GM19438 (cell line): Measurements from ENCODE around the gene PPAT.
"Not testable (repeated sequence)": the region's sequence is repeated elsewhere in the genome, so short reads cannot be mapped to it uniquely, and the experiment has no call there.

Experiments used
- ATAC-seq: cut with Tn5 transposase; IDR thresholded peaks from one replicate; pipeline ENCODE4 v1.9.1; 2021; ENCODE audit warnings: low read depth; ENCODE audit not compliant: unreplicated experiment

The PPAT gene

GRCh38 chr4:56435140-56435926, at the start of gene PPAT:
PPAT (minus strand) TSS chr4:56435615; CDS start chr4:56435477, 138 bp downstream.
- peak; percentile 62 for ATAC-seq

DNA sequence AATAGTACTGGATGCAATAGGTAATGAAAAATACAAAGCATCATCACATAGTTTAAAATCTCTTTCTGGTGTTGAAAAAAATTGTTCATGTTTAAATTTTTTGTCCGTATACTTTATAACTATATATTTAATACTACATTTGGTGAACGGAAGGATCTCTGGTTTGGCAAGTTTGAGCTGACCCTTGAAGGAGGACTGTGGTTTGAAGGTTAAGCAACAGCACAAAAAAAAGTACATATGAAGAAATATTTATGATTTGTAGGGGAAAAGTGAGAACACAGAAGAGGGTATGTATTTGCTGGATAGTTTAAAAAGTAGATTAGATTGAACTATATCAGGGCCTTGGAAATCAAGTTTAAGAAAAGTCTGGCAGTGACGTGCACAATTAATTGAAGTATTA, 45.3 kb upstream of the PPAT start:
- ATAC-seq: no peak

GRCh38 chr4:56477192-56477702, 41.8 kb upstream of the PPAT start:
- ATAC-seq: no peak

DNA sequence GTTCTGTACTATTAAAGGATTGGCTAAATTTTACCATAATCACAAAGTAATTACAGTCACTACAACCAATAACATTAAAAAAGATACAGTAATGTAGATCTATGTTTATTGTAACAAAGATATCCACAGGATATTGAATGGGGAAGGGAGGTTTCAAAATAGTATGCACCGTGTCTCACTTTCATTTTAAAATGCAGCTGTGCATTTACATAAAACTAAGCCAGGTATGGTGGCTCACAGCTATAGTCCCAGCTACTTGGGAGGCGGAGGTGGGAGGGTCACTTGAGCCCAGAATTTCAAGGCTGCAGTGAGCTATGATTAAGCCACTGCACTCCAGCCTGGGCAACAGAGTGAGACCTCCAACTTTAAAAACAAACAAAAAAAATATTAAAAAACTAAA, 40.5 kb upstream of the PPAT start:
- peak; percentile 87 for ATAC-seq

DNA sequence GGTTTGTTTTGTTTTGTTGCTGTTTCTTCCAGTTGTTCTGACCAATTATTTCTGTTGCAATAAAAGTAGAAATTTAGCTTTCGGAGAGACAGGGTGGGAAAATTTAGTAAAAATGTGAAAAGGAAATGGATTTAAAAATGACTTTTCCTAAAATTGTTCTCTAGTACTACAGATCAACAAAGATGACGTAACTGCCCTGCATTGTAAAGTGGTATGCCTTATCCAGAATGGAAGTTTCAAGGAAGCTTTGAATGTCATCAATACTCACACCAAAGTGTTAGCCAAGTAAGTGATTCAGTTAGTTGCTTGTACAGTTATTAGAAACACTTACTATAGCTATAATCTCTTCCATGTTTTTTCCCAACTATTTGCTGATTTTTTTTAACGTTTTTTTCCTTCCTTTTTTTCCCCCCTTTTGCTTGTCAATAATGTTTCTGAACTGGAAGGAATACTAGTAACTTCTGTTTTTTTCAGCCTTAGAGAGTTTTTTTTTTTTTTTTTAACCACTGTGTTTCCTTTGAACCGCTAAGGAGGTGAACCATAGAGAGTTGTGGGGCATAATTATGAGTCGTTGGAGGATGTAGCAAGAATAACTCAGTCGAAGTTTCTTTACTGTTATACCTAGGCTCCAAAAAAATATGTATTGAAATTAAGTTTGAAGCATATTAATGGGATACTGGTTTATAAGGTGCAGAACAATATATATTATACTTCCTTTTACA, 34.2 kb upstream of the PPAT start:
- no peak for ATAC-seq

DNA sequence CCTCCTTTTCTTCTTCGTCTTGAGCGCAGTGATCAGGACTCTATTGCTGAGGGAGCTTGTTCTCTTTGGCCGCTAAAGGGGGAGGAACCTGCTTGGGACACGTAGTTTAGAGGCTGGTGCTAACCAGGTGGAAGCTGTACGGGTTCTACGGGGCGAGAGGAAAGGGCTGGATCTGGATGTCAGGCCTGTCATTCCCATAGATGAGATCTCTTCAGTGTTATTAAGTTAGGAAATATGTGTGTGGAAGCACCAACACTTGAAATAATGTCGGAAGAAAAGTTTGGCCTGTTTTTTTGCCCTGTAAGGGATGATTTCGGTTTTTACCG, 32.6 kb upstream of the PPAT start:
- peak; percentile 53 for ATAC-seq

DNA sequence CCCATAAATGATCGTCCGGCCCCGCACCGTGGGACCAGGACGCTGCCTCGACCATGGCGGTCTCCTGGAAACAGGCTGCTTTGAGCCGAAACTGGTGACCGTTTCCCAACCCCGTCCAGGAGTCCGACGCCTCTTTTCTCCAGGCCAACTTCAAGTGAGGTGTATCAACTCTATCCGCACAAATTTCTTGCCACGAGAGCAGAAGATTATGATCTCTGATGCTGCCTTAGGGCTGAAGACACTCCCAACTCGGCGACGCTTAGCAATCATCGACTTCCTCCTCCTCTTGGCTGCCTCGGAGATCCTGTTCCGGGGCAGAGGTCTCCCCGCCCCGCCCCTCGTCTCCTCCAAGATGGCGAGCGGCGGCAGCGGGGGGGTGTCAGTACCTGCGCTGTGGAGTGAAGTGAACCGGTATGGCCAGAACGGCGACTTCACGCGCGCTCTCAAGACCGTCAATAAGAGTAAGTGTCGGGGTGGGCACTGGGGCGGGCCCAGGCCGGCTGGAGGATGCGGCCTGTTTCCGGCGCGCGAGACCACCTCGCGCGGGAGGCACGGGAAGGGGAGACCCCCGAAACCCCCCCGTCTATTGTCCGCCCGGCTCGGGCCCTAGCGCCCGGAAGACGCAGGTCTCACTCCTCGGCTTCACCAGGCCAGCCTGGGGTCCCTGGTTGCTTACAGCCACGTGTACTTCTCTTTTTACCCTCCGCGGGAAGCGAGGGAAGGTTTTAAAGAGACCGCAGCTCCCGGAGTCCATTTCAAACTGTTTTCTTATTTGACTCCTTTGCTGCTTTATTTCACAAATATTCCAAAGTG, 32.1 kb upstream of the PPAT start, which contains the start of gene SRP72:
Gene SRP72 (plus strand): TSS at position 334 of the 813 bp plus-strand sequence. CDS start 19 bp downstream, at position 353.
- ATAC-seq: peak; percentile 87

- no peak for ATAC-seq
These were observed 31.5 kb upstream of the PPAT start for GRCh38 chr4:56466910-56467283.

GRCh38 chr4:56466296-56466761, 30.9 kb upstream of the PPAT start:
- not testable (repeated sequence) for ATAC-seq

DNA sequence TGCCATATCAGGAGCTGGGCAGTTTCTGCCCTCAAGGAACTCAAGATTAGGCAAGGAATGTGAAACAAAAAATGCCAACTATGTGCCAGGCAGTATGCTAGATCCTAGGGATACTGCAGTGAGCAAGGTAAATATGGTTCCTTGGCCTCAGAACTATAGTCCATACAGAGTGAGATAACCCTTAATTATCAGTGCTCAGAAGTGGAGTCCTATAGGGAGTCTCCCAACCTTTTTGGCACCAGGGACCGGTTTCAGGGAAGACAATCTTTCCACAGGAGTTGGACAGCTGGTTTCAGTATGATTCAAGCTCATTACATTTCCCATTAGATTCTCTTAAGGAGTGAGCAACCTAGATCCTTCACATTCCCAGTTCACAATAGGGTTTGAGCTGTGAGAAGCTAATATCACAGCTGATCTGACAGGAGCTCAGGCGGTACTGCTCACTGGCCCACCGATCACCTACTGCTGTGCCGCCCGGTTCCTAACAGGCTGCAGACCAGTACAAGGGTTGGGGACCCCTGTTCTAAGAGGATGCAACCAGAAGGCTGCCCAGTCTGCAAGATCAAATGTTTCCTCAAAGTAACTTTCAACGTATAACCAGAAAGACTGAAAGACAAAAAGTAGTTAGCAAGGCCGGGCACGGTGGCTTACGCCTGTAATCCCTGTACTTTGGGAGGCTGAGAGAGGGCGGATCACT, 30.3 kb upstream of the PPAT start:
- ATAC-seq: no peak

DNA sequence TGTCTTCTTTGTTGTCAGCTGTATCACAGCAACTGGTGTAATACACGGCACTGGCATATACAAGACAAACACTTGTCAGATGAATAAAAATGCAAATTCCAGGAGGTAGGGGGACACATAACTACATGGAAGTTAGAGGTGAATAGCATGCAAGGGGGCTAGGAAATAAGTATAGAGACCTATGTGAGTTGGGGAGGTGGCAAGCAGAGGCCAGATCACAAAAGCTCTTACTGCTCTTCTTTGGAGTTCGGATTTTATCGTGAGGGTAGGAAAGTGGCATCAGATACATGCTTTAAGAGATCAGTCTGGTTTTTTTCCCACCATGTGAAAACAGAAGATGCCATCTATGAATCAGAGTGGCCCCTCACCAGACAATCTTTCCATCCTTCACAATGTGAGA, 29.2 kb upstream of the PPAT start:
- no peak for ATAC-seq

GRCh38 chr4:56463711-56464110, 28.3 kb upstream of the PPAT start:
- ATAC-seq: no peak

DNA sequence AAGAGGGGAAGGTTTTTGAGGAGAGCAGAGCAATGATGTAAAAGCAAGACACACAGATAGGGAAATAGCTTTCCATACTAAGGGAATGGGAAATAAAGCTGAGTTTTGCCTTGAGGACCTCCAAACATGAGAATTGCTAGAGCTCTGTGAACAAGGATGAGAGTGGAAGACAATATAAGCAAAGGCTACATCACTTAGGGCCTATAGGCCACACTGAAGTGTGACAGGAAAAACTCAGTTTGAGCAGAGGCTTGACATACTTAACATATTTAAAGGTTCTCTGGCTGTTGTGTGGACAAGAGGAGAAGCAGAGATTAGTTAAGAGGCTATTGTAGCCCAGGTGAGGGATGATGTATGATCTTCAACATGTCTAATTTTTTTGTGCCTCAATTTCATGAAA, 26.7 kb upstream of the PPAT start:
- ATAC-seq: no peak

- no peak for ATAC-seq
These were observed 24.7 kb upstream of the PPAT start for GRCh38 chr4:56460085-56460484.

- ATAC-seq: no peak
These were observed 14.9 kb upstream of the PPAT start for GRCh38 chr4:56450342-56450741.

DNA sequence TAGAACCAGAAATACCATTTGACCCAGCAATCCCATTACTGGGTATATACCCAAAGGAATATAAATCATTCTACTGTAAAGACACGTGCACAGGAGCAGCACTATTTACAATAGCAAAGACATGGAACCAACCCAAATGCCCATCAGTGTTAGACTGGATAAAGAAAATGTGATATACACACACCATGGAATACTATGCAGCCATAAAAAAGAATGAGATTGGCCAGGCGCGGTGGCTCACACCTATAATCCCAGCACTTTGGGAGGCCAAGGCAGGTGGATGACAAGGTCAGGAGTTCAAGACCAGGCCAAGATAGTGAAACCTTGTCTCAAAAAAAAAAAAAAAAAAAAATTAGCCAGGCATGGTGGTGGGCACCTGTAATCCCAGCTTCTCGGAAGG, 14.1 kb upstream of the PPAT start:
- ATAC-seq: not testable (repeated sequence)

- no peak for ATAC-seq
These were observed 12.9 kb upstream of the PPAT start for GRCh38 chr4:56448301-56448700.

GRCh38 chr4:56445699-56446098, 10.3 kb upstream of the PPAT start:
- no peak for ATAC-seq

DNA sequence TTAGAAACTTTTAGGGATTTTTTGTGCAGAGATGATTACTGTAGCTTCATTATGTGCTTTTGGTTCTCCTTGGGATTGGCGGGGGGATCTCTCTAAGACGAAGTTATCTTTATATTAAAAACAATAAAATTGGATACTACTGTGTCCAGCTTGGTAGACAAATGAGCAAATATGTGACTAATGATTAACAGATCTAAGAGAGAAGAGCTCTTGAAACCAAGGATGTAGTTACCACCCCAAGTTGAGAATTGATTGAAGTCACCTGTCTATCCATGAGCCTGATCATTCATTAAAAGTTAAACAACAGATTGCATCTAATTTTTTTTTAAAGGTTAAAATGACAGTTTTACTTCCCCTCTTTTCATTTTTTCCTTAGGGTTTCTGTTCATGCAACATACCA, 9.3 kb upstream of the PPAT start:
- no peak for ATAC-seq

DNA sequence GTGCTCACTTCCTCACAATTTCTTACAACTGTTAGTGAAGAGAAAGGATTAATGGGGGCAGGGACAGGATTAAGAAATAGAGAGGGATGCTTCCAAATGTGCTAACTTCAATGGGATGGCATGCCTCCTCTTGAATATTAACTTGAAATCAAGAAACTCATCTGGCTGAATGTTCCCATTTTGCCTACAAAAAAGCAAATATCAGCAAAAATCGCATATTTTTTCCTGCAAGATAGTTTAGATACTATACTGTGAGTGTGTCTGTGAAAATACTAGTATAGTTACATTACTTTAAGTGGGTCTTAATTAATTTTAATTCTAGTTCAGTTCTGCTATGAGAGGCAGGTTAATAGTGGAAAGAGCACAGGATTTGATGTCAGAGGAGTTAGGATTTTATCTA, 5.6 kb upstream of the PPAT start:
- no peak for ATAC-seq
